ENCODE data around the gene PAXX.
A peak's percentile ranks its signal among the peaks of the same experiment; 100 is the strongest.

PAXX gene

GRCh38 chr9:137034039-137034708 is 42.0 kb downstream of the PAXX start:
- no peak for DNase-seq

- peak; percentile 94 for DNase-seq
Observed at GRCh38 chr9:137034709-137035506, 42.7 kb downstream of the PAXX start.

- no peak for DNase-seq
Observed at GRCh38 chr9:137035507-137035834, 43.2 kb downstream of the PAXX start.

GRCh38 chr9:137035937-137036336 is 43.7 kb downstream of the PAXX start:
- no peak for DNase-seq

- DNase-seq = no peak
Observed at GRCh38 chr9:137037035-137037434, 44.8 kb downstream of the PAXX start.

- no peak for DNase-seq
Observed at GRCh38 chr9:137037483-137037882, 45.3 kb downstream of the PAXX start.

GRCh38 chr9:137038916-137039315 is 46.7 kb downstream of the PAXX start:
- DNase-seq = no peak

GRCh38 chr9:137039611-137040366 is 47.6 kb downstream of the PAXX start:
- DNase-seq = no peak

- no peak for DNase-seq
Observed at GRCh38 chr9:137040568-137040967, 48.3 kb downstream of the PAXX start.

GRCh38 chr9:137041124-137041523 is 48.9 kb downstream of the PAXX start:
- no peak for DNase-seq

- DNase-seq = no peak
Observed at GRCh38 chr9:137042751-137043727, 50.8 kb downstream of the PAXX start.

All from eye (tissue), 1 donor.